HepG2 (cell line): ENCODE measurements around the gene ASPHD1. TPM values are rescaled to one million over a fixed set of nuclear protein-coding genes. Genes with fewer than 3 reads are reported as not detected.

Experiments
- ATAC-seq: fragments of 200-7000 bp; cut with Tn5 transposase; 3 replicates; pipeline ENCODE4 v1.9.1; 2020; ENCODE audit warnings: mild to moderate bottlenecking, moderate library complexity
- BruUV-seq: library from RNA; stranded (reverse); fragments of 400-500 nt; replicated peaks from 2 replicates; lab custom pipeline; 2021; lab: Mats Ljungman, UMichigan
- CTCF ChIA-PET: fragments of 300-600 bp; formaldehyde crosslinking; extraction: SDS; loops from one replicate; lab custom pipeline; 2021; ENCODE audit warnings: low total read pairs, inconsistent platforms, low intra/inter-chr PET ratio; lab: Yijun Ruan, JAX
- POLR2A ChIA-PET: fragments of 350-600 bp; sonication (Branson Sonifier 250); formaldehyde crosslinking; loops from one replicate; lab custom pipeline; 2020; ENCODE audit warnings: antibody characterized with exemption, inconsistent platforms; lab: Yijun Ruan, JAX
- DNase-seq: peaks from one replicate; pipeline ENCODE4 v3.0.0-alpha.2; 2015; ENCODE audit warnings: low spot score
- FAIRE-seq: peaks from 3 replicates; lab custom pipeline; 2011; peaks lifted over from hg19 to GRCh38; lab: Jason Lieb, UNC
- H2AFZ ChIP-seq: one replicate; pipeline ENCODE4 v1.6.1; 2011; ENCODE audit warnings: low read length, inconsistent platforms
- H3K27ac ChIP-seq: fragments of 300-600 bp; 3 replicates; pipeline ENCODE4 v1.8.0; 2011; ENCODE audit warnings: mixed run types, mild to moderate bottlenecking, mixed read lengths, low read length, inconsistent platforms; ENCODE audit not compliant: insufficient read depth; ENCODE audit errors: extremely low read length
- H3K27me3 ChIP-seq, 2 experiments: fragments of 200-600 bp in 1 of 2; 2 replicates in 1 of 2; 3 replicates in 1 of 2; pipeline versions ENCODE4 v1.6.0 to v1.8.0; 2011; ENCODE audit warnings: low read length in 2 of 2, mild to moderate bottlenecking in 2 of 2, moderate library complexity in 2 of 2, inconsistent platforms in 1 of 2; ENCODE audit not compliant: insufficient read depth in 2 of 2, control insufficient read depth in 1 of 2
- H3K36me3 ChIP-seq, 2 experiments: fragments of 200-600 bp in 1 of 2; replicated peaks in 1 of 2; 2 replicates in 1 of 2; 3 replicates in 1 of 2; pipeline versions ENCODE4 v1.5.1 to v1.8.0; 2011; ENCODE audit warnings: low read length in 2 of 2, inconsistent platforms in 1 of 2; ENCODE audit not compliant: insufficient read depth in 2 of 2, control insufficient read depth in 1 of 2
- H3K4me1 ChIP-seq: 2 replicates; pipeline ENCODE4 v1.5.1; 2012; ENCODE audit warnings: low read length, inconsistent platforms; ENCODE audit not compliant: insufficient read depth
- H3K4me2 ChIP-seq: 2 replicates; pipeline ENCODE4 v1.6.0; 2011; ENCODE audit warnings: low read depth, low read length, inconsistent platforms
- H3K4me3 ChIP-seq, 3 experiments: fragments of 200-600 bp in 1 of 3; sonication (generic), shearing (Covaris generic) in 1 of 3; replicated peaks in 1 of 3; 2 replicates each; pipeline ENCODE4 v1.5.1; 2011 to 2016; ENCODE audit warnings: low read length in 3 of 3, inconsistent platforms in 2 of 3, low read depth in 2 of 3, mild to moderate bottlenecking in 2 of 3, control low read depth in 1 of 3, mixed read lengths in 1 of 3; ENCODE audit not compliant: insufficient read depth in 1 of 3
- H3K79me2 ChIP-seq: one replicate; pipeline ENCODE4 v1.6.1; 2011; ENCODE audit warnings: low read length, inconsistent platforms; ENCODE audit not compliant: insufficient read depth
- H3K9ac ChIP-seq: 2 replicates; pipeline ENCODE4 v1.6.0; 2011; ENCODE audit warnings: mild to moderate bottlenecking, low read depth, low read length, inconsistent platforms; ENCODE audit not compliant: insufficient read depth
- H3K9me3 ChIP-seq: 2 replicates; pipeline ENCODE4 v1.5.1; 2012; ENCODE audit warnings: mild to moderate bottlenecking, low read length
- H4K20me1 ChIP-seq: 2 replicates; pipeline ENCODE4 v1.6.0; 2011; ENCODE audit warnings: inconsistent platforms, mild to moderate bottlenecking, low read length, moderate library complexity; ENCODE audit not compliant: insufficient read depth
- CHD4 ChIP-seq: fragments of 200-600 bp; sonication (generic); IDR thresholded peaks from 2 replicates; pipeline ENCODE4 v1.7.0; 2017; ENCODE audit warnings: mild to moderate bottlenecking, low read length, borderline replicate concordance
- DMAP1 ChIP-seq: IDR thresholded peaks from 2 replicates; pipeline ENCODE4 v1.6.1; 2016
- EP300 ChIP-seq, 3 experiments: sonication (generic) in 1 of 3; formaldehyde crosslinking in 1 of 3; IDR thresholded peaks; 2 replicates each; pipeline versions ENCODE4 v1.5.1 to v1.6.1; 2011 to 2020; ENCODE audit warnings: low read depth in 2 of 3, low read length in 2 of 3, borderline replicate concordance in 1 of 3, improper control_type of control experiment in 1 of 3, mild to moderate bottlenecking in 1 of 3, missing genetic modification reagents in 1 of 3, moderate library complexity in 1 of 3
- GPN1 ChIP-seq: sonication (generic); formaldehyde crosslinking; IDR thresholded peaks from 2 replicates; pipeline ENCODE4 v1.5.1; 2020; ENCODE audit warnings: missing genetic modification reagents, borderline replicate concordance
- KLF6 ChIP-seq: IDR thresholded peaks from 2 replicates; pipeline ENCODE4 v1.8.0; 2016; ENCODE audit warnings: missing biosample characterization, missing genetic modification reagents
- LCORL ChIP-seq, 2 experiments: fragments of 450-650 bp in 1 of 2; sonication (generic) in 1 of 2; formaldehyde crosslinking in 1 of 2; IDR thresholded peaks; 2 replicates each; pipeline versions ENCODE4 v1.5.0 to v1.6.1; 2017 to 2020; ENCODE audit warnings: antibody characterized with exemption in 1 of 2, missing genetic modification reagents in 1 of 2
- PHB2 ChIP-seq: fragments of 450-650 bp; IDR thresholded peaks from 2 replicates; pipeline ENCODE4 v1.6.1; 2018; ENCODE audit not compliant: partially characterized antibody
- POLR2AphosphoS5 ChIP-seq: IDR thresholded peaks from 2 replicates; pipeline ENCODE4 v1.6.1; 2012; ENCODE audit warnings: low read depth, low read length
- POLR2G ChIP-seq: fragments of 200-400 bp; formaldehyde crosslinking; IDR thresholded peaks from 2 replicates; pipeline ENCODE4 v1.6.1; 2018; ENCODE audit warnings: mild to moderate bottlenecking, low read depth, low read length, moderate library complexity
- RFX1 ChIP-seq: fragments of 450-650 bp; IDR thresholded peaks from 2 replicates; pipeline ENCODE4 v1.6.1; 2017
- STAT5B ChIP-seq: sonication (generic); formaldehyde crosslinking; IDR thresholded peaks from 2 replicates; pipeline ENCODE4 v1.4.0; 2020; ENCODE audit warnings: missing genetic modification reagents
- TCF12 ChIP-seq, 2 experiments: fragments of 450-650 bp in 1 of 2; sonication (generic) in 1 of 2; formaldehyde crosslinking in 1 of 2; IDR thresholded peaks; 2 replicates each; pipeline versions ENCODE4 v1.6.1 to v1.8.0; 2017 to 2022; ENCODE audit warnings: antibody characterized with exemption in 1 of 2, mild to moderate bottlenecking in 1 of 2, missing genetic modification reagents in 1 of 2, moderate library complexity in 1 of 2
- ZKSCAN5 ChIP-seq: sonication (generic); formaldehyde crosslinking; IDR thresholded peaks from 2 replicates; pipeline ENCODE4 v1.5.1; 2020; ENCODE audit warnings: mild to moderate bottlenecking, missing genetic modification reagents
- ZNF160 ChIP-seq: sonication (generic); formaldehyde crosslinking; IDR thresholded peaks from 2 replicates; pipeline ENCODE4 v1.8.0; 2022; ENCODE audit warnings: mild to moderate bottlenecking, inconsistent platforms, missing genetic modification reagents
- ZNF441 ChIP-seq: sonication (generic); formaldehyde crosslinking; IDR thresholded peaks from 2 replicates; pipeline ENCODE4 v1.7.0; 2021; ENCODE audit warnings: missing genetic modification reagents, borderline replicate concordance
- ZNF737 ChIP-seq: sonication (generic); formaldehyde crosslinking; IDR thresholded peaks from 2 replicates; pipeline ENCODE4 v1.5.0; 2020; ENCODE audit warnings: missing genetic modification reagents, mild to moderate bottlenecking, borderline replicate concordance
- WGBS: methylation state at CpG from one replicate; pipeline ENCODE4 v1.1.6; 2017; ENCODE audit warnings: low lambda C conversion rate; 5-methylcytosine and 5-hydroxymethylcytosine counted together
- in situ Hi-C: cut with HindIII; loops from 2 replicates; pipeline ENCODE4 v1.10.0; 2017; ENCODE audit warnings: low pct_unique_long_range_greater_than_20kb; ENCODE audit not compliant: extremely low pct_ligation_motif_present
- intact Hi-C: fragments of 100-400 bp; cut with micrococcal nuclease; formaldehyde crosslinking; loops from one replicate; pipeline ENCODE4 v1.10.0; 2022; ENCODE audit not compliant: unreplicated experiment
- polyA plus RNA-seq, 8 experiments: library from polyadenylated mRNA; depleted of rRNA in 3 of 8; stranded (reverse) in 7 of 8; unstranded in 1 of 8; fragments of >200 nt; fragmentation: Illumina TruSeq in 4 of 8; extraction: Trizol in 4 of 8; gene quantifications; 2 replicates each; pipeline versions ENCODE4 v1.2.1 to v1.2.3, GENCODE V29; 2011 to 2016; ENCODE audit warnings: low read depth in 4 of 8, missing spikeins in 1 of 8, mixed read lengths in 1 of 8; ENCODE audit not compliant: insufficient read depth in 1 of 8
- total RNA-seq, 5 experiments: library from RNA; depleted of rRNA; stranded (reverse); fragments of >200 nt; fragmentation: Illumina TruSeq; extraction: Trizol; gene quantifications; 2 replicates each; pipeline ENCODE4 v1.2.3, GENCODE V29; 2016; ENCODE audit warnings: low read depth in 1 of 5
- TF ChIP-seq, protein P1 (sequence below): sonication (generic); formaldehyde crosslinking; IDR thresholded peaks from 2 replicates; pipeline ENCODE4 v1.4.0; 2020; ENCODE audit warnings: mild to moderate bottlenecking, low read depth, missing genetic modification reagents

Gene ASPHD1
- total and polyA plus RNA-seq, 2 of the 13 experiments (the other 11 are each of a cell fraction or from before 2014, with no cell fraction given), result 13.1 to 19.7 TPM

- no peaks in the 10 kb centered on the region; the same call in 1 of the 2 replicates for H4K20me1 ChIP-seq
- no peaks in the 10 kb centered on the region for H3K27me3 ChIP-seq
- in situ Hi-C loops, result no loop called here
- 81% methylated on average over 7 of the region's 7 CpGs for WGBS
- H3K27ac ChIP-seq, result no peak overlapping the region
- no peak overlapping the region for H3K4me3 ChIP-seq
- no peak overlapping the region for H2AFZ ChIP-seq
- H3K36me3 ChIP-seq, result peaks cover 6 to 13% of the 10 kb centered on the region in 2 experiments; a peak in 4 of 5 replicates
- H3K4me1 ChIP-seq, result peaks cover 16% of the 10 kb centered on the region
- no peak overlapping the region for H3K4me2 ChIP-seq
- ChIA-PET CTCF (no interaction called here), POLR2A (interaction anchor here (0.7 to 2.9 kb wide), 6 partner anchors 9 to 49 kb away, joined by 3 to 6 read pairs (median 6); partner anchors contain the start of genes ASPHD1, PAGR1 and SEZ6L2)
- peaks cover 9% of the 10 kb centered on the region for H3K79me2 ChIP-seq
- H3K9me3 ChIP-seq, result no peaks in the 10 kb centered on the region
- no TSS peak for BruUV-seq
- no peak for DNase-seq
- H3K9ac ChIP-seq, result no peak overlapping the region
- ATAC-seq, result no peak
- intact Hi-C loops, result no loop called here
- FAIRE-seq, result no peak
- TF ChIP-seq LCORL (IDR thresholded peaks at IDR 0.05) (no peak), LCORL (CRISPR knock-in tag; IDR thresholded peaks at IDR 0.05) (no peak), POLR2AphosphoS5 (0 out of 2 replicates have a peak, but pooled peaks have one; percentile 10), STAT5B (no peak), ZNF160 (CRISPR knock-in tag) (no peak), RFX1 (no peak), POLR2G (peak; percentile 32; the same call in 1 of the 2 replicates)
These were observed 43.0 kb upstream of the ASPHD1 start for GRCh38 chr16:29857133-29857760.

GRCh38 chr16:29858149-29858849, 42.0 kb upstream of the ASPHD1 start:
- POLR2A ChIA-PET, result interaction anchor here (0.6 to 2.9 kb wide), 5 partner anchors 10 to 51 kb away, joined by 3 to 6 read pairs (median 6); partner anchors contain the start of gene PAGR1
- H3K9ac ChIP-seq, result no peak overlapping the region
- H3K9me3 ChIP-seq, result no peaks in the 10 kb centered on the region
- in situ Hi-C loops (no loop called here), intact Hi-C loops (no loop called here)
- peaks cover 16% of the 10 kb centered on the region for H3K4me1 ChIP-seq
- no peak overlapping the region for H3K4me3 ChIP-seq
- WGBS, result 93% methylated on average over 10 of the region's 10 CpGs
- CTCF ChIA-PET, result no interaction called here
- no peak overlapping the region for H3K4me2 ChIP-seq
- FAIRE-seq (no peak), ATAC-seq (no peak), DNase-seq (no peak)
- BruUV-seq, result no TSS peak
- H3K36me3 ChIP-seq, result peaks cover 6 to 13% of the 10 kb centered on the region in 2 experiments; a peak in 4 of 5 replicates
- no peaks in the 10 kb centered on the region; the same call in 1 of the 2 replicates for H4K20me1 ChIP-seq
- H3K79me2 ChIP-seq, result peaks cover 13% of the 10 kb centered on the region
- no peak overlapping the region for H2AFZ ChIP-seq
- H3K27ac ChIP-seq, result no peak overlapping the region
- H3K27me3 ChIP-seq, result no peaks in the 10 kb centered on the region; a peak in 1 of 5 replicates
- TF ChIP-seq ZNF441, result no peak
- no peak for TF ChIP-seq ZNF737 (CRISPR knock-in tag)
- TF ChIP-seq ZKSCAN5 (CRISPR knock-in tag), result no peak
- no peak for TF ChIP-seq GPN1 (CRISPR knock-in tag)
- no peak for TF ChIP-seq DMAP1 (CRISPR knock-in tag)
- TF ChIP-seq, protein P1, sequence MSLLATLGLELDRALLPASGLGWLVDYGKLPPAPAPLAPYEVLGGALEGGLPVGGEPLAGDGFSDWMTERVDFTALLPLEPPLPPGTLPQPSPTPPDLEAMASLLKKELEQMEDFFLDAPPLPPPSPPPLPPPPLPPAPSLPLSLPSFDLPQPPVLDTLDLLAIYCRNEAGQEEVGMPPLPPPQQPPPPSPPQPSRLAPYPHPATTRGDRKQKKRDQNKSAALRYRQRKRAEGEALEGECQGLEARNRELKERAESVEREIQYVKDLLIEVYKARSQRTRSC (CRISPR knock-in tag), result no peak
- no peak for TF ChIP-seq CHD4
- no peak for TF ChIP-seq TCF12 (IDR thresholded peaks at IDR 0.05)
- TF ChIP-seq TCF12 (CRISPR knock-in tag; IDR thresholded peaks at IDR 0.05), result no peak
- no peak for TF ChIP-seq KLF6 (CRISPR knock-in tag)
- no peak for TF ChIP-seq PHB2
- no peak for TF ChIP-seq EP300 (IDR thresholded peaks at IDR 0.05; ENCODE audit: low read depth in 2 of 2, low read length in 2 of 2)
- TF ChIP-seq EP300 (CRISPR knock-in tag; IDR thresholded peaks at IDR 0.05; ENCODE audit: borderline replicate concordance), result no peak
